Parathyroid adenoma (tissue), 2 donors: ENCODE measurements around the gene BET1L.

Experiments
- H2AFZ ChIP-seq: fragments of 300-600 bp; sonication (generic); one replicate; pipeline ENCODE4 v1.7.0; 2017; ENCODE audit warnings: antibody characterized with exemption, mild to moderate bottlenecking
- H3K27ac ChIP-seq: fragments of 300-600 bp; sonication (generic); one replicate; pipeline ENCODE4 v1.7.0; 2017
- H3K27me3 ChIP-seq: fragments of 300-600 bp; sonication (generic); one replicate; pipeline ENCODE4 v1.7.0; 2017; ENCODE audit warnings: low read length; ENCODE audit not compliant: control insufficient read depth, insufficient read depth
- H3K36me3 ChIP-seq: fragments of 300-600 bp; sonication (generic); one replicate; pipeline ENCODE4 v1.7.0; 2017; ENCODE audit warnings: low read length; ENCODE audit not compliant: control insufficient read depth, insufficient read depth
- H3K4me1 ChIP-seq: fragments of 300-600 bp; sonication (generic); one replicate; pipeline ENCODE4 v1.7.0; 2017; ENCODE audit warnings: control low read depth
- H3K4me2 ChIP-seq: fragments of 300-600 bp; sonication (generic); one replicate; pipeline ENCODE4 v1.7.0; 2017; ENCODE audit warnings: low read length
- H3K4me3 ChIP-seq: fragments of 300-600 bp; sonication (generic); one replicate; pipeline ENCODE4 v1.7.0; 2017; ENCODE audit warnings: low read depth, low read length
- H3K79me2 ChIP-seq: fragments of 300-600 bp; sonication (generic); one replicate; pipeline ENCODE4 v1.7.0; 2017; ENCODE audit warnings: control low read depth
- H3K9ac ChIP-seq: fragments of 300-600 bp; sonication (generic); one replicate; pipeline ENCODE4 v1.7.0; 2017; ENCODE audit warnings: mild to moderate bottlenecking
- H3K9me3 ChIP-seq: fragments of 300-600 bp; sonication (generic); one replicate; pipeline ENCODE4 v1.7.0; 2017; ENCODE audit warnings: low read length; ENCODE audit not compliant: control insufficient read depth
- CTCF ChIP-seq: fragments of 300-600 bp; sonication (generic); IDR thresholded peaks from one replicate; pipeline ENCODE4 v1.7.0; 2017; ENCODE audit warnings: antibody characterized with exemption, mild to moderate bottlenecking
- donor health status: primary hyperparathyroidism.

BET1L gene

GRCh38 chr11:224424-224823, 17.2 kb upstream of the BET1L start:
- Histone ChIP-seq H3K27ac (no peak overlapping the region), H3K79me2 (no peaks in the 10 kb centered on the region), H3K36me3 (no peaks in the 10 kb centered on the region), H3K27me3 (no peaks in the 10 kb centered on the region), H3K4me3 (no peak overlapping the region), H3K9me3 (no peaks in the 10 kb centered on the region), H2AFZ (no peak overlapping the region), H3K4me2 (no peak overlapping the region), H3K4me1 (no peaks in the 10 kb centered on the region), H3K9ac (no peak overlapping the region)
- no peak for TF ChIP-seq CTCF

GRCh38 chr11:223884-224283, 16.7 kb upstream of the BET1L start:
- Histone ChIP-seq H3K9me3 (no peaks in the 10 kb centered on the region), H3K79me2 (no peaks in the 10 kb centered on the region), H3K9ac (no peak overlapping the region), H3K36me3 (no peaks in the 10 kb centered on the region), H3K27me3 (no peaks in the 10 kb centered on the region), H3K4me3 (no peak overlapping the region), H3K4me2 (no peak overlapping the region), H2AFZ (no peak overlapping the region), H3K27ac (no peak overlapping the region), H3K4me1 (no peaks in the 10 kb centered on the region)
- no peak for TF ChIP-seq CTCF

GRCh38 chr11:223026-223789, 16.0 kb upstream of the BET1L start:
- H3K79me2 ChIP-seq: no peaks in the 10 kb centered on the region
- H3K27me3 ChIP-seq: no peaks in the 10 kb centered on the region
- H3K27ac ChIP-seq: no peak overlapping the region
- no peaks in the 10 kb centered on the region for H3K9me3 ChIP-seq
- H3K4me2 ChIP-seq: no peak overlapping the region
- no peak overlapping the region for H2AFZ ChIP-seq
- no peak overlapping the region for H3K9ac ChIP-seq
- H3K36me3 ChIP-seq: no peaks in the 10 kb centered on the region
- no peaks in the 10 kb centered on the region for H3K4me1 ChIP-seq
- TF ChIP-seq CTCF: no peak
- H3K4me3 ChIP-seq: no peak overlapping the region

- Histone ChIP-seq H3K27ac (no peak overlapping the region), H3K4me1 (no peaks in the 10 kb centered on the region)
These were observed 15.0 kb upstream of the BET1L start for GRCh38 chr11:221998-222789.

More at GRCh38 chr11:221998-222789, 15.0 kb upstream of the BET1L start:
- H3K27me3 ChIP-seq: no peaks in the 10 kb centered on the region
- H3K4me3 ChIP-seq: no peak overlapping the region
- H3K9me3 ChIP-seq: no peaks in the 10 kb centered on the region
- no peaks in the 10 kb centered on the region for H3K36me3 ChIP-seq
- no peak for TF ChIP-seq CTCF
- no peak overlapping the region for H3K9ac ChIP-seq
- no peak overlapping the region for H2AFZ ChIP-seq
- H3K79me2 ChIP-seq: no peaks in the 10 kb centered on the region
- no peak overlapping the region for H3K4me2 ChIP-seq
